NCI-H2196 (cell line): Measurements from ENCODE around the gene APC.
"Not testable (repeated sequence)": the region's sequence is repeated elsewhere in the genome, so short reads cannot be mapped to it uniquely, and the experiment has no call there.

ENCODE experiments used
- DNase-seq: peaks from one replicate; lab custom pipeline; 2025; ENCODE audit not compliant: unreplicated experiment; lab: John Stamatoyannopoulos, UW

Gene APC

DNA sequence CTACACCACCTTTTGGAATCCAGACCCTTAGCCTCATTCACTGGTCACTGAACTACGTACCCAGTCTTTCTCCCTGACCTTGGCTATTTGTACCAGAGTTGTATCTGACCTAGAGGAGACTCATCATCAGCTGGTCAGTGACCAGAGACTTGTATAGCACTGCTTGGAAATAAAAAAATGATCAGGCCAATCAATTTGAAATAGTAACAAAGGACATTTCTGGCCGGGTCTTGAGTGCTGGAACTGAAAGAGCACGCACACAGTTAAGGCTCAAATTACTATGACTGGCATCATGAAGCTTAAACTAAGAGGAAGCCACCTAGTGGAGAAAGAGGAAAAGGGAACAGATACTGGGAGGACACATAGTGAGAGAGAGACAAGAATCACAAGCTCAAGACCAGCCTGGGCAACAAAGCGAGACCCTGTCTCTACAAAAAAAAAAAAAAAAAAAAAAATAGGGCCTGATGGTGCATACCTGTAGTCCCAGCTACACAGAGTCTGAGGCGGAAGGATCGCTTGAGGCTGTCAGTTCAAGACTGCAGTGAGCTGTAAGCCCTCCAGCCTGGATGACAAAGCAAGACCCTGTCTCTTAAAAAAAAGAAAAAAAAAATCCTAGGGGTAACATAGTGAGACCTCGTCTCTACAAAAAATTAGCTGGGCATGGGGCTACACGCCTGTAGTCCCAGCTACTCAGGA, 110.6 kb downstream of the APC start:
- DNase-seq: peak; percentile 54

DNA sequence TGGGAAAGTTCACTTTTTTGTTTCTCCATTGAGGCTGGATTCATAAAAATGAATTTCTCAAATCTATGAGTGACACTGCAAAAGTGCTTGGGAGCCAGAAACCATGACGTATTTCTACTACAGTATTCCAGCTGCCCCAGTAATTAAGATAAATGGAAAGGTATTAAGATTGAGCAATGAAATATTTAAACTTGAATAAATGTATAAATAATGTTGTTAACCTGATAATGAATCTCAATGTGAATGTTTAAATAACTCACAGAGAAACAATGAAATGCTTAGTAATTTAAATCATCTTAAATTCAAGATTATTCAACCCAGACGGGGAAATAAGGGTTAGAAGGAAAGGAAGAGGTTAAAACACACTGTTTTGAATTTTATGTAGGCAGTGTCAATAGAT, 112.2 kb downstream of the APC start:
- no peak for DNase-seq

DNA sequence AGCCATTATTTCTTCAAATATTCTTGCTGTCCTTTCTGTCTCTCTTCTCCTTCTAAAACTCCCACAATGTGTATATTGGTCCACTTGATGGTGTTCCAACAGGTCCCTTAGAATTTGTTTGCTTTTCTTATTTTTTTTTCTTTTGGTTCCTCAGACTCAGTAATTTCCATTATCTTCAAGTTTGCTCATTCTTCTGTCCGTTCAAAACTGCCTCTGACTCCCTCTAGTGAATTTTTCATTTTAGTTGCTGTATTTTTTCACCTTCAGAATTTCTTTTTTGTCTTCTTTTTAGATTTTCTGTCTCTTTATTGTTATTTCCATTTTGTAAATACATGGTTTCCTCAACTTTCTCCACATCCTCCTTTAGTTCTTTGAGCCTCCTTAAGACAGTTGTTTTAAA, 117.0 kb downstream of the APC start:
- DNase-seq: no peak

DNA sequence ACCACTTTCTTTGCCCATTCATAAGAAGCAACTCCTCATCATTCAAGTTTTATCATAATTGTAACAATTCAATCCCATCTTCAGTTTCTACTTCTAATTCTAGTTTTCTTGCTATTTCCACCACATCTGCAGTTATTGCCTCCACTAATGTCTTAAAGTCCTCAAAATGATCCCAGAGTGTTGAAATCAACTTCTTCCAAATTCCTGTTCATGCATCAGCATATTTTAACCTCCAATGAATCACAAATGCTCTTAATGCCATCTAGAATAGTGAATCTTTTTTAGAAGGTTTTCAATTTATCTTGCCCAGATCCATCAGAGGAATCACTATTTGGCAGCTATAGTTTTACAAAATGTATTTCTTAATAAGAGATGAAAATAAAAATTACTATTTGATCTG, 120.2 kb downstream of the APC start:
- DNase-seq: no peak

DNA sequence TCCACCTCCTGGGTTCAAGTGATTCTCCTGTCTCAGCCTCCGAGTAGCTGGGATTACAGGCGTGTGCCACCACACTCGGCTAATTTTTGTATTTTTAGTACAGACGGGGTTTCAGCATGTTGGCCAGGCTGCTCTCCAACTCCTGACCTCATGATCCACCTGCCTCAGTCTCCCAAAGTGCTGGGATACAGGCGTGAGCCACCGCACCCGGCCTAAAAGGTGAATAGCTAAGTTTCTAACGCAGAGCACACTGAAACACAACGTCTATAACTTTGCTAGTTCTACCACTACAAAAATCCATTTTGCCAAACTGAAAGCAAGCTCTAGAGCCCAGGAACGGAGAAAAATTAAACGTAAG, 122.9 kb downstream of the APC start:
- not testable (repeated sequence) for DNase-seq

DNA sequence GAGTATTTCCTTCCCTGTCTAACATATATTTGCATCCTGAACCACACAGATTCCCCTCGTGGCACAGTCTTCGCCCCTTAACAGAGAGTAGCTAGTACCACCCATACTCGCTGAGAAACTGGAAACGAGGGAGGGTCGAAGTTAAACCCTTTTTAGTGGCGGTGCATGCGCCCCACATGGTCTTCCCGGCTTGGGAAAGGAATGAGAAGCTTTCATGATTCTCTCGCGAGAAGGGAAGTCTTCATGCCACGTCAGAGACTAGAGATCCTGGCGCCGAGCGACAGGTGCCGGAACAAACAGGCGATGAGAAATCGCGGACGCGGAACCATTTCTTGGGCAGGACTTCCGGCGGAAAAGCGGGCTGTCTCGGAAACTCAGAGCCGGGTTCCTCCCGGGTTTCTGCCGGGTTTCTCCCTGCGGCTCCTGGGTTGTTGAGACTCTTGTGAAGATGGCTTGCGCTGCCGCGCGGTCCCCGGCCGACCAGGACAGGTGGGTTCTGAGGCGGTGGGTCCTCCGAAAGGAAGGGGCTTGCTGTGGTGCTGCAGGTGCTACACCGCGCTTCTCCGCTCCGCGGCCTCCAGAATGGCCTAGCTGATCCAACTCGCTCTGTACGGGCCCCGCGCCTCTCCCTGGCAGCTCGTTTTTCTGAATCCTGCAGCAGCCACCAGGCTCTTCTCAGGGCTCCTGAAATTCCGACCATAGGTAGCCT, 123.4 kb downstream of the APC start, which contains the start of gene SRP19:
TSS of gene SRP19 (plus strand) at position 359 of the 709 bp plus-strand sequence. CDS start at position 449, 90 bp downstream.
- peak; percentile 96 for DNase-seq

DNA sequence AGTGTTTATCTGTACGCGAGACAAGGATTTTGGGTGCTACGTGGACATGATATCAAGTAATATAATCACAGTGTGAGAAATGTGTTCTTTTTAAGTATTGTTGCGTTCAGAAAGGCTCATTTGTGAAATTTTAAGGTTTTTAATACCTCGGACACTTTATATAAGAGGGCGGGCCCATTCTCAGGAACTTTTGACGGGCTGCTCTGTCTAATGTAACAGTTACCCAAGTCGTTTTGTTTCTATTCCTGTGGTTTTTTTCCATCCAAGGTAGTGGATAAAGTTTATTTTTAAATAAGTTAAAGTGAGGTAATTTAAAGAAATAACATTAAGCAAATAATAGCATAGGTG, 123.9 kb downstream of the APC start:
- no peak for DNase-seq

DNA sequence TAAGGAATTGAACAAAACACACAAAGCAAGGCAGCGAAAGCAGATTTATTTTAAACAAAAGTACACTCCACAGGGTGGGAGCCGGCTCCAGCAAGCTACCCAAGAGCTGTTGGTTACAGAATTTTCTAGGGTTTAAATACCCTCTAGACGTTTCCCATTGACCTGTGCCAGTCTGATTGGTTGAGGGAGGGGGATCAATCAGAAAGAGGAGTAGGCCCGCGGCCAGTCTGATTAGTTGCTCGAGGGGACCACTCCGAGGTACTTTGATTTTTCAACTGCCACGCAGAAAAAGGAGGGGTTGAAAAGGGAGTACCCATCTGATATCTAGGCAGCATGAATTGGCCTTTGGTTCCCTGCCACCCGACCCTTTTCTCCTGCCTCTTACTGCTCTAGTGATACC, 124.4 kb downstream of the APC start:
- no peak for DNase-seq

DNA sequence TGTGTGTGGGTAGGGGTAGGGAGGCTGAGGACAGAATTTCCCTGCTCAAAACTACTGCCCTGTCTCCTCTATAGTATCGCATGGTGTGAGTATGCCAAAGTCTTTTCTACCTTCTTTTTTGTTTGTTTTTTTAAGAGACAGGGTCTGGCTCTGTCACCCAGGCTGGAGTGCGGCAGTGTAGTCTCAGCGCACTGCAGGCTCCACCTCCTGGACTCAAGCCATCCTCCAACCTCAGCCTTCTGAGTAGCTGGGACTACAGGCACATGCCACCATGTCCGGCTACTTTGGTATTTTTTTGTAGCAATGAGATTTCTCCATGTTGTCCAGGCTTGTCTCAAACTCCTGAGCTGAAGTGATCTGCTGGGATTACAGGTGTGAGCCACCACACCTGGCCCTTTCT, 125.9 kb downstream of the APC start:
- DNase-seq: no peak

DNA sequence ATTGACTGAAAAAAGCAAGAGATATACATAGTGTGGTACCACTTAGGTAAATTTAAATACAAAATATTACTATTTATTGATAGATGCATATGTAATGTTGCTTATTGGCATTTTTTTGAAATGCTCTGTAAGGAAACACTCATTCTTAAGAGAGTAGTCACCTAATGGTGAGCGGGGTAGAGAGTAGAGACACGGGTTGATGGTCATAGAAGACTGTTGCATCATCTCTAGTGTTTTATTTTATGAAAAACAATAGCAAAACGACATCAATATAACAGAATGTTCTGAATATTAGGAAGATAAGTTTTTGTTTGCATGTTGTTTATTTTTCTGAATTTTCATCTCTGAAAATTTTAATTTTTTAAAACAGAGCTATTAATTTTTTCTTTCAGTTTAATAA, 127.4 kb downstream of the APC start:
- DNase-seq: no peak

DNA sequence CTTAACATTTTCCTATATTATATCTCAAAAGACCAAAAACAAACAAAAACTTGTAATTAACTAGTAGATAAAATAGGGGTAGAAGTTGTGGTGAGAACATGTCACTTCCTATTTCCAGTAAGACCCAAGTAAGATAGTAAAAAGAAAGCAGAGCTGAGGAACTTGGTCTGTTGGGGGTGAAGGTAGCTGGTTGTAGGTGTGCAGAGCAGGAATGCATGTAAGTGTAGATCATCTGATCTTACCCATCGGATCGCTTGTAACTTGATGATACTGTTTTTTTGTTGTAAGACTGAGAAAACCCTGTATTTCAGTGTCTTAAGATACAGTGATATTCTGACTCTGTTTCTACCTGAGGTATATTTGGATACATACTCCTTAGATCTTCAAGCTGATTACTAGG, 129.1 kb downstream of the APC start:
- no peak for DNase-seq

DNA sequence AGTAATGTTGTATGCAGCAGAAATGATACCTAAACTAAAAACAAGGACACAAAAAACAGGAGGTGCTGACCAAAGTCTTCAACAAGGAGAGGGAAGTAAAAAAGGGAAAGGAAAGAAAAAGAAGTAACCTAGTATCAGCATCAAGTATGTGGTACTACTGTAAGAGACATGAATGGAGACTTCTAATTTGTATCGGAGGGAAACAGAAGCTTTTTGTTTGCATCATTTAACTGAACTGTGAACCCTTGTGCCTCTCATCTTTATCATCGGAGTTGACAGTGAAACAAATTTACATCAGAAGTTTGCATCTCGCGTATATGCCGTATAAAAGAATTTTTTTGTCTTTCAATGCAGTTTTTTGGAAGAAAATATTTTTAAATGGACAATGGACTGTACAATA, 129.7 kb downstream of the APC start:
- no peak for DNase-seq

DNA sequence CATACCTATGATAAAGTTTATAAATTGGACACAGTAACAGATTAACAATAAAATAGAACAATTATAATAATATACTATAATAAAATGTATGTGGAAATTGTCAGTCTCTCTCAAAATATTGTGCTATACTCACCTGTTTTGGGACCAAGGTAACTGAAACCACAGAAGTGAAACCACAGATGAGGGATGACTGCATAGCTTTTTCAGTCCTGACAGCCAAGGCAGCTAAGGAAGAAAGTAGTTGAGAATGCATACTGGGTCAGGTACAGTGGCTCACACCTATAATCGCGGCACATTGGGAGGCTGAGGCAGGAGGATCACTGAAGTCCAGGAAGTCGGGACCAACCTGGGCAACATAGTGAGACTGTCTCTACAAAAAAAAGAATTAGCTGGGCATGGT, 132.3 kb downstream of the APC start:
- DNase-seq: no peak

DNA sequence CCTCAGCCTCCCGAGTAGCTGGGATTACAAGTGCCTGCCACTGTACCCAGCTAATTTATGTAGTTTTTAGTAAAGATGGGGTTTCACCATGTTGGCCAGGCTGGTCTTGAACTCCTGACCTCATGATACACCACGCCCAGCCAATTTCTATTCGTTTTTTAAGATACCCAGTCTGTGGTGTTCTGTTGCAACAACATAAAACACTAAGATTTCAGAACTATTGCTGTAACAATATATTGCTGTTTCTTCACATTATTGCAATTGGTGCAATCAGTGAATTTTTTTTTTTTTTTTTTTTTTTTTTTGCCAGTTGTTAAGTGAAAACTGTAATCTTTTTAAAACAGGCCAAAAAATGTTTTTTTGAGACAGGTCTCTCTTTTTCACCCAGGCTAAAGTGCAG, 133.3 kb downstream of the APC start:
- no peak for DNase-seq

DNA sequence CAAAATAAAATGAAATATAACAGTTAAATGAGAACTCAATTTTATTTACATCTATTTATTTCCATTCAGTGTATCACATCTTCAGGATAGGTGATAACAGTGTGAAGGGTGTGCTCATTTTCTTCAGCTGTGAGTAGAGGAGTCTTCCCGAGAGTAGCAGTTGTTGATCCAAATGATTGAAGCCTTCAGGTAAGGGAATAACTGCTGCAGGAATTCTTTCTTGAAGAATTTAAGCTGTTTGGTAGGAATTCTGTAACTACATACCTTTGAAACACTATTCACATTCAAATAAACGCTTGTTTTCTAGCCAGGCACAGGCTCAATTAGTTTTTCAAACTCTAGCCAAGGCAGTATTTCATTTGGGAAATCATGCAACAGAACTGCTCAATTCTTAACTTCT, 138.7 kb downstream of the APC start:
- no peak for DNase-seq

DNA sequence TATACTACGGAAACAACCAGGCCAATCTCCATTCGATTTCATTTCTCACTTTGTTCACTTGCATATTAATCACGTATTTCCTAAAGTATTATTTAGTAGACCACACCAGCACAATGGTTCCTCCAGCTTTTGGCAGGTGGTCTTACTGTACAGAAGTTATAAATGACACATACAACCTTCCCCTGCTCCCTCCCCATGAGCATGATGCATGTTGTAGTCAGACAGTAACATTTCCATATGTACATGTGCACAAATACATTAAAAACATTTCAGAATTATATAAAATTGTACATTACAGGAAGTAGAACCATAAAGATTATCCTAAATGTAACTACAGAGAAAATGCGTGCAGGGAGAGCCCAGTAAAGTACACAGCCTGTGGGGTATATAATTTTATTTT, 140.4 kb downstream of the APC start:
- no peak for DNase-seq

DNA sequence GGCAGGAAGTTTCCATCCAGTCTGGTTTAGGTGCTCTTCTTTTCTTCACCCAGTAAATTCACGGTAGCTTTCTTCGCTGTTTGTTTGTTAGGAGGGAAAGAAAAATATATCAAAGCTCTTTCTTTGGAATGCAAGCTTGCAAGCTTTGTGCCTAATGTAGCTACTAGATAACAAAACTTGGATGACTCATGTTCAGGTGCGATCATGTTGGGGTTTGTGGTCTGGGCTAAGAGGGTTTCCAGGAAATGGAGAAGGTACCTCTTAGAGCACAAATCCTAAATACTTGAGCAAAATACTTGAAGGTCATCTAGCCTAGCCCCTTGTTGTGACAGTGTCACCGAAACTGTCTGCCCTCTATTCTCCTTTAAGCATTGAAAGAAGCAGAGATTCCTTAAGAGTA, 141.1 kb downstream of the APC start:
- no peak for DNase-seq

DNA sequence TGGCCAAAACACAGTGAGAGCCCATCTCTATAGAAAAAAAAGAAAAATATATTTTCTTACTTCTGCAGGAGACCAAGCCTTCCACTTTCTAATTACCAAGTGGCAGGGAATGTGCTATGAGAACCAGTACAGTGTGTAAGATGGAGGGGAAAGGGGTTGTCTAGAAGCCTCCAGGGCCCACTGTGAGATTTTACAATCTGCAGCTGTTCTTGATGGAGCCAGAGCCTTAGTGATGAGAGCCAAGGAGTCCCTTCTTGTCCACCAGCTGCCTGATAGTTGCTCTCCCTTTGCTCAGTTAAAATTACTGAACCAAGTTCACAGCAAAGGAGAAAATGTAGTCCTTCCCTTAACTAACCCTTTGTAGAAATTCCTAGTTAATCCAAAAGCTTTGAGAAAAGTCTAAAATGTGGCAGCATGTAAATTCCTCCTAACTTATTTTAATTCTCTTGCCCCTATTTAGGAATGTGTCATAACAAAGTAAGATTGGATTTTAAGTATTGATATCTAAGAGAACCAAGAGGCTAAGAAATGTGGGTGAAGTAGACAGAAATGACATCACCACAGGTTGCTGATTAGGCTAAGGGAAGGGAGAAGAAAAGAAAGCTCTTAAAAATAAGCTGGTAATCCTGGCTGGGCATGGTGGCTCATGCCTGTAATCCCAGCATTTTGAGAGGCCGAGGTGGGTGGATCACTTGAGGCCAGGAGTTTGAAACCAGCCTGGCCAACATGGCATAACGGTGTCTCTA, 142.7 kb downstream of the APC start:
- DNase-seq: no peak

DNA sequence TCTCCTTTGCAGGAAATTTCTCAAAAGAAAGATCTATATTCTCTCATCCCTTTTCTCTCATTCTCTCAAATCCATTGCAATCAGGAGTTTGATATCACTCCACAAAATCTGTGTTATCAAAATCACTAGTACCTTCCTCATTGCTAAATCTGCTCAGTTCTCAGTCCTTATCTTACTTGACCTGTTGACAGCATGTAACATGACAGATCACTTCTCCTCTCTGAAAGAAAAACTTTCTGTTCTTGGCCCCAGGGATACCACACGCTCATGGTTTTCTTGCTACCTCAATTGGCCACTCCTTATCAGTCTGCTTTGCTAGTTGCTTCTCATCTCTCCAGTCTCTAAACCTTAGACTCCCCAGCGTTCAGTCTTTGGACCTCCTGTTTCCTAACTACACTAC, 145.5 kb downstream of the APC start:
- DNase-seq: no peak

DNA sequence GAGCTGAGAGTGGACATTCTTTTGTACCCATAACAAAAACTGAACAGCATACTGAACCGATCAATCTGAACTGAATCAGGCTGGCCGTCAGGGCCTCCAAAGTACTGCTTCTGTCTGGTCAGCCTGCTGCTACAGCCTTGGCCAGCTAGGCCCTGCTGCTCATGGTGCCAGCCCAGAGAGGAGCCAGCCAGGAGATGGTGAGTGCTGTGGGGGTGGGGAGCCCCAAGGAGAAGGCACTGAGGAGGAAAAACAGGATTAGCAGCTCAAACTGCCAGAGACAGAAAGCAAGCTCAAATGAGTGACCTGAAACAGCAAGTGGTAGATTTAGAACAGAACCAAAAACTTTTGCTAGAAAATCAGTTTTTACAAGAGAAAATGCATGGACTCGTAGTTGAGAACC, 147.3 kb downstream of the APC start:
- DNase-seq: no peak

DNA sequence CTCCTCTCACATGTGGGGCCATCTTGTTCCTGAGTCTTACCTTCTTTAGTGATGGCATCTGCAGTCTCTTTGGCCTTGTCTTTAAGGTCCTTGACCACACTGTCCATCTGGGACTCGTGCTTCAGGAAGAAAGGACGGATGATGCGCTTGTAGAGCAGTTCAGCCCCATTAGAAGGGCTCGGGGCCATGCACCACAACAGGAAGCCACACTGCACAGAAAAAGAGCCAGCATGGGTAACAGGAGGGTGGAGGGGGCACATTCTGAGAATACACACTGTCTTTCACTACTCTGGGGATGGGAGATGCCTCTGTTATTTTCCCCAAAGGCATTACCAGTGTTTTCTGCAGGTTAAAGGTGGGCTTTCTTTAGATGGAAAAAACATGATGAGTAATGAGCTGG, 149.3 kb downstream of the APC start:
- DNase-seq: no peak

DNA sequence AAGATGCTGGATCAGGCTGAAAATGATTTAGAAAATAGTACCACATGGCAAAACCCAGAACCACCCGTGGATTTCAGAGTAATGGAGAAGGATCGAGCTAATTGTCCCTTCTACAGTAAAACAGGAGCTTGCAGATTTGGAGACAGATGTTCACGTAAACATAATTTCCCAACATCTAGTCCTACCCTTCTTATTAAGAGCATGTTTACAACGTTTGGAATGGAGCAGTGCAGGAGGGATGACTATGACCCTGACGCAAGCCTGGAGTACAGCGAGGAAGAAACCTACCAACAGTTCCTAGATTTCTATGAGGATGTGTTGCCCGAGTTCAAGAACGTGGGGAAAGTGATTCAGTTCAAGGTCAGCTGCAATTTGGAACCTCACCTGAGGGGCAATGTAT, 154.4 kb downstream of the APC start:
- DNase-seq: not testable (repeated sequence)
